Measurements from ENCODE around the gene ALDH2. TPM values are rescaled to one million over a fixed set of nuclear protein-coding genes. Genes with fewer than 3 reads are reported as not detected.
"Not testable (repeated sequence)": the region's sequence is repeated elsewhere in the genome, so short reads cannot be mapped to it uniquely, and the experiment has no call there.

The ALDH2 gene
- total RNA-seq, 1 donor from 2014 or later = 68.4 TPM

DNA sequence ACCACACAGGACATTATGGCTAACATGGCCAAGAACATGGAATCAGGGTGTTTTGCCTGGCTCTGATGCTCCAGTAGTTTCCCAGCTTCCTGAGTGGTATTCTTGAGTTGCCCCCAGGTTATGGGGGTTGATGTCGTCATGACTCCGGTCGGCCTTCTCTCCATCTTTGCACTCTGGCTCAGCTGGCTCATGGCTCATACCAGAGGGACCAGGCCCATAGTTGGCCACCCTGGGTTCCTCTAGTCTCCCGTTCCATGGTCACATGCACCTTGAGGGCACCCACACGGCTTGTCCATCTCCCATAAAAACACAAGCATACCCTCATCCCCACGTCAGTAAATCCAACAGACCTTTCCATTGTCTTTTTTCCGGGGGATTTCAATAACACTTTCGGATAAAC, 51.6 kb downstream of the ALDH2 start:
- Mint-ChIP-seq H3K27me3 (ENCODE audit: unreplicated experiment) (peaks cover 48% of the 10 kb centered on the region), H3K27ac (ENCODE audit: unreplicated experiment) (no peak overlapping the region)
- TF ChIP-seq, protein P1, sequence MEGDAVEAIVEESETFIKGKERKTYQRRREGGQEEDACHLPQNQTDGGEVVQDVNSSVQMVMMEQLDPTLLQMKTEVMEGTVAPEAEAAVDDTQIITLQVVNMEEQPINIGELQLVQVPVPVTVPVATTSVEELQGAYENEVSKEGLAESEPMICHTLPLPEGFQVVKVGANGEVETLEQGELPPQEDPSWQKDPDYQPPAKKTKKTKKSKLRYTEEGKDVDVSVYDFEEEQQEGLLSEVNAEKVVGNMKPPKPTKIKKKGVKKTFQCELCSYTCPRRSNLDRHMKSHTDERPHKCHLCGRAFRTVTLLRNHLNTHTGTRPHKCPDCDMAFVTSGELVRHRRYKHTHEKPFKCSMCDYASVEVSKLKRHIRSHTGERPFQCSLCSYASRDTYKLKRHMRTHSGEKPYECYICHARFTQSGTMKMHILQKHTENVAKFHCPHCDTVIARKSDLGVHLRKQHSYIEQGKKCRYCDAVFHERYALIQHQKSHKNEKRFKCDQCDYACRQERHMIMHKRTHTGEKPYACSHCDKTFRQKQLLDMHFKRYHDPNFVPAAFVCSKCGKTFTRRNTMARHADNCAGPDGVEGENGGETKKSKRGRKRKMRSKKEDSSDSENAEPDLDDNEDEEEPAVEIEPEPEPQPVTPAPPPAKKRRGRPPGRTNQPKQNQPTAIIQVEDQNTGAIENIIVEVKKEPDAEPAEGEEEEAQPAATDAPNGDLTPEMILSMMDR (IDR thresholded peaks at IDR 0.05) = no peak

DNA sequence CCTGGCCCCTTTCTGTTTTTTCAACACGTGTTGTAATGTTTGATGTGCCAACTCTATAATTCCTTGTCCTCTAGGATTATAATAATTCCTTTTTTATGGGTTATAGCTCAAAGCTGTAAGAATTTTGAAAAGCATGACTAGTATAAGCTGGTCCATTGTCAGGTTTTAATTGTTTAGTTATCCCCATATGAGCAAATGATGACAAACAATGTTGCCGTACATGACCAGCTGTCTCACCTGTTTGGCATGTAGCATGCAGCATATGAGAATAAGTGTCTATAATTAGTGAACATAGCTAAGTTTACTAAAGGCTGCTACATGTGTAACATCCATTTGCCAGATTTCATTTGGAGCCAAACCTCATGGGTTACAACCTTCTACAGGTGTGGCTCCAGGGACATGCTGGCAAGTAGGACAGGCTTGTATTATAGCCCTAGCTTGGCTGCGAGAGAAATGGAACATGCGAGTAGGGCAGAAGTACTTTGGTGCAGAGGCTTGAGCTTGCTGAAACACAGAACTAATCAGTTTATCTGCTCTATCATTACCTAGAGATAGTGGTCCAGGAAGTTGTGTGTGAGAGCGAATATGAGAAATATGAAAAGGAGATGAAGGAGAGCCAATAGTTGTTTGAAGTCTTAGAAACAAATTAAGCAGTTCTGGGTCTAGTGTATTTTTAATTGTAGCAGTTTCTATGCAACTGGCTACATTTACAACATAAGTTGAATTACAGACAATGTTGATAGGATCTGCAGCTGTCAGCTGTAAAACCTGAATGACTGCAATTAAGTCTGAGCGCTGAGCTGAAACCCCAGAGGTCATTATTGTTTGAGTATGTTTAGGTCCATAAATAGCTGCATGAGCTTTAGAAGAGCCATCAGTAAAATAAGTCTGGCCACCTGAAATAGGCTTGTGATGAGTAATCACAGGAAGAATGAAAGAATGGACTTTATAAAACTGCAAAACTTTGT, 52.7 kb downstream of the ALDH2 start:
- no peaks in the 10 kb centered on the region for H3K36me3 Mint-ChIP-seq (ENCODE audit: unreplicated experiment)
- no peaks in the 10 kb centered on the region for H3K9me3 Mint-ChIP-seq (ENCODE audit: unreplicated experiment)
- TF ChIP-seq, protein P1 (IDR thresholded peaks at IDR 0.05) = no peak
- H3K27me3 Mint-ChIP-seq (ENCODE audit: unreplicated experiment) = peaks cover 56% of the 10 kb centered on the region
- no peak overlapping the region for H3K4me3 Mint-ChIP-seq (ENCODE audit: unreplicated experiment)
- DNase-seq (ENCODE audit: extremely low spot score, unreplicated experiment) = no peak
- H3K4me1 Mint-ChIP-seq (ENCODE audit: unreplicated experiment) = no peaks in the 10 kb centered on the region
- no peak overlapping the region for H3K27ac Mint-ChIP-seq (ENCODE audit: unreplicated experiment)

More for the DNA sequence above, 51.6 kb downstream of the ALDH2 start:
- Mint-ChIP-seq H3K36me3 (ENCODE audit: unreplicated experiment) (no peaks in the 10 kb centered on the region), H3K4me3 (ENCODE audit: unreplicated experiment) (no peak overlapping the region), H3K9me3 (ENCODE audit: unreplicated experiment) (no peaks in the 10 kb centered on the region), H3K4me1 (ENCODE audit: unreplicated experiment) (peaks cover under 1% of the 10 kb centered on the region)
- no peak for DNase-seq (ENCODE audit: extremely low spot score, unreplicated experiment)

DNA sequence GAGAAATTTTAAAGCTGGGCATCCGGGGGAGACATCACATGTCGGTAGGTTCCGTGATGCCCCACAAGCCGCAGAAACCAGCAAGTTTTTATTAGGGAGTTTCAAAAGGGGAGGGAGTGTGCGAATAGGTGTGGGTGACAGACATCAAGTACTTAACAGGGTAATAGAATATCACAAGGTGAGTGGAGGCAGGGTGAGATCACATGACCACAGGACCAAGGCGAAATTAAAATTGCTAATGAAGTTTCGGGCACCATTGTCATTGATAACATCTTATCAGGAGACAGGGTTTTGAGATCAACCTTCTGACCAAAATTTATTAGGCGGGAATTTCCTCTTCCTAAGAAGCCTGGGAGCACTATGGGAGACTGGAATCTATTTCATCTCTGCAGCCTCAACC, 54.1 kb downstream of the ALDH2 start:
- not testable (repeated sequence) for H3K36me3 Mint-ChIP-seq (ENCODE audit: unreplicated experiment); H3K27ac Mint-ChIP-seq (ENCODE audit: unreplicated experiment); DNase-seq (ENCODE audit: extremely low spot score, unreplicated experiment); H3K9me3 Mint-ChIP-seq (ENCODE audit: unreplicated experiment); H3K4me3 Mint-ChIP-seq (ENCODE audit: unreplicated experiment); H3K4me1 Mint-ChIP-seq (ENCODE audit: unreplicated experiment)
- peaks cover 64% of the 10 kb centered on the region for H3K27me3 Mint-ChIP-seq (ENCODE audit: unreplicated experiment)

DNA sequence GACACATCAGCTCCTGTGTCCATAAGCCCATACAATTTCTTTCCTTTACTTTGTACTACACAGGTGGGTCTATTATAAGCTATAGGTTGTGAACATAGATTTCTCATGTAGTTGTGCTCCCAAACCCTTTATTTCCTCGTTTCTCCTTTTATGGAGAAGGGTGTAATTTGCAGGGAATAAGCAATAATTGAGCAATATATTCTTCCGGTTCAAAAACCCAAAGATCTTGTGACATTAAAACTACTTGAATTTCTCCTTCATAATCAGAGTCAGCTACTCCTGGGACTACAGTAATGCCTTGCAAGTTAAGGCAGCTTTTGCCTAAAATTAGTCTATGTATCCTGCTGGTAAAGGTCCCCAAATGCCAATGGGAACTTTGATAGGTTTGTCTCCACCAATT, 56.2 kb downstream of the ALDH2 start:
- TF ChIP-seq, protein P1 (IDR thresholded peaks at IDR 0.05) = no peak
- no peak overlapping the region for H3K4me3 Mint-ChIP-seq (ENCODE audit: unreplicated experiment)
- H3K36me3 Mint-ChIP-seq (ENCODE audit: unreplicated experiment) = no peaks in the 10 kb centered on the region
- no peak for DNase-seq (ENCODE audit: extremely low spot score, unreplicated experiment)
- H3K9me3 Mint-ChIP-seq (ENCODE audit: unreplicated experiment) = no peaks in the 10 kb centered on the region
- H3K27me3 Mint-ChIP-seq (ENCODE audit: unreplicated experiment) = peaks cover 60% of the 10 kb centered on the region
- H3K27ac Mint-ChIP-seq (ENCODE audit: unreplicated experiment) = no peak overlapping the region
- H3K4me1 Mint-ChIP-seq (ENCODE audit: unreplicated experiment) = no peaks in the 10 kb centered on the region

DNA sequence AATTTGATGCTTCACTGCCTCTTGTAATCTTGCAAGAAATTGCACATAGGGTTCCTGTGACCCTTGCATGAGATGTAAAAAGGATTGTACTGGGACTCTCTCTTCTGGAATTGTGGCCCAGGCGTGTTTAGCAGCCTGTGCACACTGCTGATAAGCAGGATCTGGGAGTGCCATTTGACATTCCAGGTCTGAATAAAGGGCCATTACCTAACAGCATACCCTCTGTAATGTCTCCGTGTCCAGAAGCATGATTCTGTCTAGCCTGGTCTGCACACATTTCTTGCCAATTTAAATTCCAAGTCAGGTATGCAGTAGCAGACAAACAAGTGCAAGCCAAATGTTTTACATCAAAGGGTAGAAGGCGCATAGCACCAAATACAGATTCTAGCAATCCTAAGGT, 57.2 kb downstream of the ALDH2 start:
- H3K9me3 Mint-ChIP-seq (ENCODE audit: unreplicated experiment) = no peaks in the 10 kb centered on the region
- H3K36me3 Mint-ChIP-seq (ENCODE audit: unreplicated experiment) = no peaks in the 10 kb centered on the region
- H3K27me3 Mint-ChIP-seq (ENCODE audit: unreplicated experiment) = peaks cover 60% of the 10 kb centered on the region
- H3K27ac Mint-ChIP-seq (ENCODE audit: unreplicated experiment) = no peak overlapping the region
- no peaks in the 10 kb centered on the region for H3K4me1 Mint-ChIP-seq (ENCODE audit: unreplicated experiment)
- TF ChIP-seq, protein P1 (IDR thresholded peaks at IDR 0.05) = no peak
- DNase-seq (ENCODE audit: extremely low spot score, unreplicated experiment) = no peak
- H3K4me3 Mint-ChIP-seq (ENCODE audit: unreplicated experiment) = no peak overlapping the region
